HepG2 (cell line): ENCODE data around the gene CORO7. TPM values are rescaled to one million over a fixed set of nuclear protein-coding genes. Genes with fewer than 3 reads are reported as not detected.

Source experiments
- ASH2L ChIP-seq: fragments of 300-600, 200-600 bp; sonication (generic); IDR thresholded peaks from 2 replicates; pipeline ENCODE4 v1.7.0; 2017; ENCODE audit warnings: low read depth, mild to moderate bottlenecking, moderate library complexity, mixed read lengths, low read length; ENCODE audit not compliant: insufficient read length
- ATF2 ChIP-seq: sonication (generic); formaldehyde crosslinking; IDR thresholded peaks from 2 replicates; pipeline ENCODE4 v1.4.0; 2020; ENCODE audit warnings: missing genetic modification reagents
- HIVEP1 ChIP-seq: sonication (generic); formaldehyde crosslinking; IDR thresholded peaks from 2 replicates; pipeline ENCODE4 v1.4.0; 2020; ENCODE audit warnings: mild to moderate bottlenecking, missing genetic modification reagents
- HOXA7 ChIP-seq: sonication (generic); formaldehyde crosslinking; IDR thresholded peaks from 2 replicates; pipeline ENCODE4 v1.8.1; 2022; ENCODE audit warnings: mild to moderate bottlenecking, missing genetic modification reagents, moderate library complexity
- IRF1 ChIP-seq: sonication (generic); formaldehyde crosslinking; IDR thresholded peaks from 2 replicates; pipeline ENCODE4 v1.4.0; 2020; ENCODE audit warnings: low read depth, mild to moderate bottlenecking, missing genetic modification reagents
- ISL2 ChIP-seq: sonication (generic); formaldehyde crosslinking; IDR thresholded peaks from 2 replicates; pipeline ENCODE4 v1.5.0; 2020; ENCODE audit warnings: missing genetic modification reagents
- KLF11 ChIP-seq: IDR thresholded peaks from 2 replicates; pipeline ENCODE4 v1.6.1; 2016; ENCODE audit warnings: missing compliant biosample characterization
- MYPOP ChIP-seq: sonication (generic); formaldehyde crosslinking; IDR thresholded peaks from 2 replicates; pipeline ENCODE4 v1.8.1; 2023; ENCODE audit warnings: mild to moderate bottlenecking, moderate library complexity, missing genetic modification reagents
- RBM22 ChIP-seq: fragments of 200-400 bp; formaldehyde crosslinking; optimal IDR thresholded peaks from 2 replicates; pipeline ENCODE3; 2017; ENCODE audit warnings: mild to moderate bottlenecking, low read length, moderate library complexity
- REXO4 ChIP-seq: sonication (generic); formaldehyde crosslinking; IDR thresholded peaks from 2 replicates; pipeline ENCODE4 v1.8.0; 2022; ENCODE audit warnings: missing genetic modification reagents, mild to moderate bottlenecking, borderline replicate concordance
- ZBTB38 ChIP-seq: sonication (generic); formaldehyde crosslinking; IDR thresholded peaks from 2 replicates; pipeline ENCODE4 v1.5.1; 2020; ENCODE audit warnings: mild to moderate bottlenecking, missing genetic modification reagents
- ZNF234 ChIP-seq: sonication (generic); formaldehyde crosslinking; conservative IDR thresholded peaks from 2 replicates; pipeline ENCODE4 v1.5.1; 2020; ENCODE audit warnings: mild to moderate bottlenecking, missing genetic modification reagents
- ZNF274 ChIP-seq: sonication (generic); formaldehyde crosslinking; IDR thresholded peaks from 2 replicates; pipeline ENCODE4 v1.5.1; 2020; ENCODE audit warnings: mild to moderate bottlenecking, missing genetic modification reagents
- ZNF33B ChIP-seq: sonication (generic); formaldehyde crosslinking; IDR thresholded peaks from 2 replicates; pipeline ENCODE4 v1.5.1; 2020; ENCODE audit warnings: mild to moderate bottlenecking, missing genetic modification reagents
- ZNF674 ChIP-seq: sonication (generic); formaldehyde crosslinking; IDR thresholded peaks from 2 replicates; pipeline ENCODE4 v1.5.0; 2020; ENCODE audit warnings: low read depth, mild to moderate bottlenecking, missing genetic modification reagents
- polyA plus RNA-seq, 8 experiments: library from polyadenylated mRNA; depleted of rRNA in 3 of 8; stranded (reverse) in 7 of 8; unstranded in 1 of 8; fragments of >200 nt; fragmentation: Illumina TruSeq in 4 of 8; extraction: Trizol in 4 of 8; gene quantifications; 2 replicates each; pipeline versions ENCODE4 v1.2.1 to v1.2.3, GENCODE V29; 2011 to 2016; ENCODE audit warnings: low read depth in 4 of 8, missing spikeins in 1 of 8, mixed read lengths in 1 of 8; ENCODE audit not compliant: insufficient read depth in 1 of 8
- total RNA-seq, 5 experiments: library from RNA; depleted of rRNA; stranded (reverse); fragments of >200 nt; fragmentation: Illumina TruSeq; extraction: Trizol; gene quantifications; 2 replicates each; pipeline ENCODE4 v1.2.3, GENCODE V29; 2016; ENCODE audit warnings: low read depth in 1 of 5
- TF ChIP-seq, protein P1 (sequence below): sonication (generic); formaldehyde crosslinking; IDR thresholded peaks from 2 replicates; pipeline ENCODE4 v1.4.0; 2020; ENCODE audit warnings: missing genetic modification reagents, borderline replicate concordance
- TF ChIP-seq, protein P2 (sequence below): sonication (generic); formaldehyde crosslinking; IDR thresholded peaks from 2 replicates; pipeline ENCODE4 v1.5.1; 2020; ENCODE audit warnings: missing genetic modification reagents, mild to moderate bottlenecking, borderline replicate concordance
- TF ChIP-seq, protein P3 (sequence below): sonication (generic); formaldehyde crosslinking; IDR thresholded peaks from 2 replicates; pipeline ENCODE4 v1.4.0; 2020; ENCODE audit warnings: mild to moderate bottlenecking, missing genetic modification reagents, borderline replicate concordance

The CORO7 gene
- total and polyA plus RNA-seq, 2 of the 13 experiments (the other 11 are each of a cell fraction or from before 2014, with no cell fraction given) = 9.9 to 14.3 TPM

DNA sequence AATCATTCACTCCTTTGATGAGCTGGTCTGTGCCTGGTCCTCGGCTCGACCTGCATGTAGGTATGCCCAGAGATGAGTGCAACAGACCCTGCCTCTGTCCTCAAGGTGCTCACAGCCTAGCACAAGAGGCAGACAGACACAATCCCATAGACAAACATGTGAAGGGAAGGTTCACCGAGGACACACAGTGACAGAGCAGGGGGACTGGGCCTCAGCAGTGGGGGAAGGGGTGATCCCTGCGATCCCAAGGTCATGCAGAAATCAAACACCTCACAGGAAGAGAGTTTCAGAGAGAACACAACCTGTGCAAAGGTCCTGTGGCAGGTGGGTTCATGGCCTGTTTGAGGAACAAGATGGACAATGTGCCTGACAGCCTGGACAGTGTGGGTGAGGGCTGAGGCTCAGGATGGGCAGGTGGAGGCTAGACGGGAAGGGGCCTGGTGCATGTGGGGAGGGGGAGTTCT, 49.0 kb downstream of the CORO7 start (continued):
- TF ChIP-seq, protein P1, sequence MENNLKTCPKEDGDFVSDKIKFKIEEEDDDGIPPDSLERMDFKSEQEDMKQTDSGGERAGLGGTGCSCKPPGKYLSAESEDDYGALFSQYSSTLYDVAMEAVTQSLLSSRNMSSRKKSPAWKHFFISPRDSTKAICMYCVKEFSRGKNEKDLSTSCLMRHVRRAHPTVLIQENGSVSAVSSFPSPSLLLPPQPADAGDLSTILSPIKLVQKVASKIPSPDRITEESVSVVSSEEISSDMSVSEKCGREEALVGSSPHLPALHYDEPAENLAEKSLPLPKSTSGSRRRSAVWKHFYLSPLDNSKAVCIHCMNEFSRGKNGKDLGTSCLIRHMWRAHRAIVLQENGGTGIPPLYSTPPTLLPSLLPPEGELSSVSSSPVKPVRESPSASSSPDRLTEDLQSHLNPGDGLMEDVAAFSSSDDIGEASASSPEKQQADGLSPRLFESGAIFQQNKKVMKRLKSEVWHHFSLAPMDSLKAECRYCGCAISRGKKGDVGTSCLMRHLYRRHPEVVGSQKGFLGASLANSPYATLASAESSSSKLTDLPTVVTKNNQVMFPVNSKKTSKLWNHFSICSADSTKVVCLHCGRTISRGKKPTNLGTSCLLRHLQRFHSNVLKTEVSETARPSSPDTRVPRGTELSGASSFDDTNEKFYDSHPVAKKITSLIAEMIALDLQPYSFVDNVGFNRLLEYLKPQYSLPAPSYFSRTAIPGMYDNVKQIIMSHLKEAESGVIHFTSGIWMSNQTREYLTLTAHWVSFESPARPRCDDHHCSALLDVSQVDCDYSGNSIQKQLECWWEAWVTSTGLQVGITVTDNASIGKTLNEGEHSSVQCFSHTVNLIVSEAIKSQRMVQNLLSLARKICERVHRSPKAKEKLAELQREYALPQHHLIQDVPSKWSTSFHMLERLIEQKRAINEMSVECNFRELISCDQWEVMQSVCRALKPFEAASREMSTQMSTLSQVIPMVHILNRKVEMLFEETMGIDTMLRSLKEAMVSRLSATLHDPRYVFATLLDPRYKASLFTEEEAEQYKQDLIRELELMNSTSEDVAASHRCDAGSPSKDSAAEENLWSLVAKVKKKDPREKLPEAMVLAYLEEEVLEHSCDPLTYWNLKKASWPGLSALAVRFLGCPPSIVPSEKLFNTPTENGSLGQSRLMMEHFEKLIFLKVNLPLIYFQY (CRISPR knock-in tag) = no peak
- TF ChIP-seq ZNF234 = no peak
- TF ChIP-seq REXO4 (CRISPR knock-in tag) = no peak
- TF ChIP-seq ZNF33B = no peak
- peak; percentile 55 for TF ChIP-seq ASH2L
- TF ChIP-seq MYPOP (CRISPR knock-in tag) = no peak
- peak; percentile 31 for TF ChIP-seq RBM22
- TF ChIP-seq ZNF274 (CRISPR knock-in tag) = peak; percentile 61; the same call in 1 of the 2 replicates
- TF ChIP-seq, protein P2, sequence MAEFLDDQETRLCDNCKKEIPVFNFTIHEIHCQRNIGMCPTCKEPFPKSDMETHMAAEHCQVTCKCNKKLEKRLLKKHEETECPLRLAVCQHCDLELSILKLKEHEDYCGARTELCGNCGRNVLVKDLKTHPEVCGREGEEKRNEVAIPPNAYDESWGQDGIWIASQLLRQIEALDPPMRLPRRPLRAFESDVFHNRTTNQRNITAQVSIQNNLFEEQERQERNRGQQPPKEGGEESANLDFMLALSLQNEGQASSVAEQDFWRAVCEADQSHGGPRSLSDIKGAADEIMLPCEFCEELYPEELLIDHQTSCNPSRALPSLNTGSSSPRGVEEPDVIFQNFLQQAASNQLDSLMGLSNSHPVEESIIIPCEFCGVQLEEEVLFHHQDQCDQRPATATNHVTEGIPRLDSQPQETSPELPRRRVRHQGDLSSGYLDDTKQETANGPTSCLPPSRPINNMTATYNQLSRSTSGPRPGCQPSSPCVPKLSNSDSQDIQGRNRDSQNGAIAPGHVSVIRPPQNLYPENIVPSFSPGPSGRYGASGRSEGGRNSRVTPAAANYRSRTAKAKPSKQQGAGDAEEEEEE (CRISPR knock-in tag) = no peak
- TF ChIP-seq ISL2 (CRISPR knock-in tag) = no peak
- TF ChIP-seq KLF11 (CRISPR knock-in tag) = no peak; the same call in 1 of the 2 replicates
- TF ChIP-seq HOXA7 (CRISPR knock-in tag) = no peak
- TF ChIP-seq ATF2 (CRISPR knock-in tag) = peak; percentile 66; the same call in 1 of the 2 replicates
- peak; percentile 90 for TF ChIP-seq HIVEP1
- TF ChIP-seq, protein P3, sequence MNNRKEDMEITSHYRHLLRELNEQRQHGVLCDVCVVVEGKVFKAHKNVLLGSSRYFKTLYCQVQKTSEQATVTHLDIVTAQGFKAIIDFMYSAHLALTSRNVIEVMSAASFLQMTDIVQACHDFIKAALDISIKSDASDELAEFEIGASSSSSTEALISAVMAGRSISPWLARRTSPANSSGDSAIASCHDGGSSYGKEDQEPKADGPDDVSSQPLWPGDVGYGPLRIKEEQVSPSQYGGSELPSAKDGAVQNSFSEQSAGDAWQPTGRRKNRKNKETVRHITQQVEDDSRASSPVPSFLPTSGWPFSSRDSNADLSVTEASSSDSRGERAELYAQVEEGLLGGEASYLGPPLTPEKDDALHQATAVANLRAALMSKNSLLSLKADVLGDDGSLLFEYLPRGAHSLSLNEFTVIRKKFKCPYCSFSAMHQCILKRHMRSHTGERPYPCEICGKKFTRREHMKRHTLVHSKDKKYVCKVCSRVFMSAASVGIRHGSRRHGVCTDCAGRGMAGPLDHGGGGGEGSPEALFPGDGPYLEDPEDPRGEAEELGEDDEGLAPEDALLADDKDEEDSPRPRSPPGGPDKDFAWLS = 0 out of 2 replicates have a peak, but pooled peaks have one; percentile 61
- TF ChIP-seq ZBTB38 (CRISPR knock-in tag) = 0 out of 2 replicates have a peak, but pooled peaks have one; percentile 53
- TF ChIP-seq ZNF674 (CRISPR knock-in tag) = no peak
- TF ChIP-seq IRF1 (CRISPR knock-in tag) = no peak
